ENCODE measurements around the gene PALM.

Gene PALM

DNA sequence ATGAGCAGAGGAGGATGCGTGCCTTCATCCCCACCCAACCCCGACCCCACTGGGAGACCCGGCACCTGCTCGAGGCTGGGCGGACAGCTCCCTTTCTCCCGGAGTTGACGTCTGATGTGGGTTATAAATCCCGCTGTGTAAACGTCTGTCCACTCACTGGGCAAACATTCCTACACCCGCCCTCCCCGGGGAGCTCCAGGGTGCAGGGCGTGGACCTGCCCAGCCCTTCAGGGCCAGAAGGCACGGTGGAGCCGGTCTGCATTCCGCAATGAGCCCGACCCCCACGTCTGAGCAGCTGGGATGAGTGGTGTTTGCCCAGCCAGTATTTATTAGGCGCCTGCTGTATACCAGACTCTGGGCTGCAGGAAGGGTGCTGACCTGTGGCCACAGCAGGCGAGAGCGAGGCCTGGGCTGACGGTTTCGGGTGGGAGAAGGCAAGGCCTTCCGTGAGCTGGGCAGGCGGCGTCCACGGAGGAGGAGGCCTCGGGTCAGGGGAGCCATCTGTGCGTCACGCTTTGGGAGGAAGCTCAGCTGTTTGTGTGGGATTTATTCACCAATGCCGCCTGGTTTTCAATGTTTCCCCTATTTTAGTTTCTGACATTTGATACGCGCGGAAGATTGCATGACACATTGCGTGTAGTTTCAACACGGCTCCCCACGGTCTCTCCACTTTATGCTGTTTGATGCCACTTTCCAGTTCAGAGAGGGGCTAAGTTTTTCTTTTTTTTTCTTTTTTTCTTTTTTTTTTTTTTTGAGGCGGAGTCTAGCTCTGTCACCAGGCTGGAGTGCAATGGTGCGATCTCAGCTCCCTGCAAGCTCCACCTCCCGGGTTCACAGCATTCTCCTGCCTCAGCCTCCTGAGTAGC lies 44.1 kb downstream of the PALM start:
- no peak overlapping the region for H3K27ac ChIP-seq (ENCODE audit: low read length)
- no peaks in the 10 kb centered on the region for H3K27me3 ChIP-seq (ENCODE audit: low read depth, low read length)
- H4K20me1 ChIP-seq (ENCODE audit: insufficient read depth, low read length) = no peaks in the 10 kb centered on the region
- H3K4me2 ChIP-seq (ENCODE audit: low read length) = no peak overlapping the region
- H3K4me1 ChIP-seq (ENCODE audit: low read length) = no peaks in the 10 kb centered on the region
- H3K79me2 ChIP-seq (ENCODE audit: low read length) = no peaks in the 10 kb centered on the region
- H3K36me3 ChIP-seq (replicated peaks; ENCODE audit: low read depth, low read length) = no peaks in the 10 kb centered on the region
- no peak overlapping the region for H2AFZ ChIP-seq (ENCODE audit: low read depth, low read length)
- H3K9me3 ChIP-seq (ENCODE audit: insufficient read depth, low read length) = no peaks in the 10 kb centered on the region
- no peak overlapping the region for H3K9ac ChIP-seq (ENCODE audit: low read length)
- TF ChIP-seq, protein P1, sequence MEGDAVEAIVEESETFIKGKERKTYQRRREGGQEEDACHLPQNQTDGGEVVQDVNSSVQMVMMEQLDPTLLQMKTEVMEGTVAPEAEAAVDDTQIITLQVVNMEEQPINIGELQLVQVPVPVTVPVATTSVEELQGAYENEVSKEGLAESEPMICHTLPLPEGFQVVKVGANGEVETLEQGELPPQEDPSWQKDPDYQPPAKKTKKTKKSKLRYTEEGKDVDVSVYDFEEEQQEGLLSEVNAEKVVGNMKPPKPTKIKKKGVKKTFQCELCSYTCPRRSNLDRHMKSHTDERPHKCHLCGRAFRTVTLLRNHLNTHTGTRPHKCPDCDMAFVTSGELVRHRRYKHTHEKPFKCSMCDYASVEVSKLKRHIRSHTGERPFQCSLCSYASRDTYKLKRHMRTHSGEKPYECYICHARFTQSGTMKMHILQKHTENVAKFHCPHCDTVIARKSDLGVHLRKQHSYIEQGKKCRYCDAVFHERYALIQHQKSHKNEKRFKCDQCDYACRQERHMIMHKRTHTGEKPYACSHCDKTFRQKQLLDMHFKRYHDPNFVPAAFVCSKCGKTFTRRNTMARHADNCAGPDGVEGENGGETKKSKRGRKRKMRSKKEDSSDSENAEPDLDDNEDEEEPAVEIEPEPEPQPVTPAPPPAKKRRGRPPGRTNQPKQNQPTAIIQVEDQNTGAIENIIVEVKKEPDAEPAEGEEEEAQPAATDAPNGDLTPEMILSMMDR (IDR thresholded peaks at IDR 0.05; ENCODE audit: low read depth, low read length) = no peak
- no peak for TF ChIP-seq EZH2phosphoT487 (IDR thresholded peaks at IDR 0.05; ENCODE audit: low read depth)
- no peak overlapping the region for H3K4me3 ChIP-seq (ENCODE audit: low read length)

DNA sequence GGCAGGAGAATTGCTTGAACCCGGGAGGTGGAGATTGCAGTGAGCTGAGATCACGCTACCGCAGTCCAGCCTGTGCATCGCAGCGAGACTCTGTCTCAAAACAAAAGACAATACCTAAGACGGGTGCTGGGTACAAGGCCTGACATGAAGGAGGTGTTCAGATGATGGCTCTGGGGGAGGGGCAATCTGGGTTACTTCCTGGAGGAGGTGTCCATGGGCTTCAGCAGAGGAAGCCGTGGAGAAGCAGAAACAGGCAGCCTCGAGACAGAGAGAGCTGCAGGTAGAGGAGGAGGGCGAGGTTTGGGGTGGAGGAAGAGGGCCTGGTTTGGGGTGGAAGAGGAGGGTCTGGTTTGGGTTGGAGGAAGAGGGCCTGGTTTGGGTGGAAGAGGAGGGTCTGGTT lies 45.8 kb downstream of the PALM start:
- Histone ChIP-seq H3K9ac (ENCODE audit: low read length) (no peak overlapping the region), H3K36me3 (replicated peaks; ENCODE audit: low read depth, low read length) (no peaks in the 10 kb centered on the region), H3K79me2 (ENCODE audit: low read length) (no peaks in the 10 kb centered on the region), H3K27ac (ENCODE audit: low read length) (no peak overlapping the region), H4K20me1 (ENCODE audit: insufficient read depth, low read length) (no peaks in the 10 kb centered on the region), H3K4me2 (ENCODE audit: low read length) (no peak overlapping the region), H3K9me3 (ENCODE audit: insufficient read depth, low read length) (no peaks in the 10 kb centered on the region), H2AFZ (ENCODE audit: low read depth, low read length) (no peak overlapping the region), H3K4me3 (ENCODE audit: low read length) (no peak overlapping the region), H3K27me3 (ENCODE audit: low read depth, low read length) (no peaks in the 10 kb centered on the region), H3K4me1 (ENCODE audit: low read length) (no peaks in the 10 kb centered on the region)
- no peak for TF ChIP-seq EZH2phosphoT487 (IDR thresholded peaks at IDR 0.05; ENCODE audit: low read depth)
- TF ChIP-seq, protein P1 (IDR thresholded peaks at IDR 0.05; ENCODE audit: low read depth, low read length) = no peak

DNA sequence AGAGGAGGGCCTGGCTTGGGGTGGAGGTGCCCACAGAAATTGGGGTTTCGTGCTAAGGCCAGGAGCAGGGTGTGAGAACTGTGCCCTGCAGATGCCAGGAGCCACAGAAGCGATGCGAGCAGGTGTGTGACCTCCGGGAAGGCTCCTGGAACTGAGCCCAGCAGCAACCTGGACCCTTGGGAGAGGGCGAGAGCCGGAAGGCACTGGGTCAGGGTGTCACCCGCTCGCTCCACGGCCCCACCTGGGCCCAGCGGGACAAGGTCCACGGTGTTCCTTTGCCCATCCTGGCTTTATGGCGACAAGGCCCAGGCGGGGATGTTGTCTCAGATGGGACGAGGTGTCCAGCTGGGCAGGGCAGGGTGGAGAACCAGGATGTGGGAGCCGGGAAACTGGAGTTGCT lies 46.3 kb downstream of the PALM start:
- H3K4me3 ChIP-seq (ENCODE audit: low read length) = no peak overlapping the region
- H3K27ac ChIP-seq (ENCODE audit: low read length) = no peak overlapping the region
- no peak overlapping the region for H3K4me2 ChIP-seq (ENCODE audit: low read length)
- no peaks in the 10 kb centered on the region for H4K20me1 ChIP-seq (ENCODE audit: insufficient read depth, low read length)
- no peaks in the 10 kb centered on the region for H3K4me1 ChIP-seq (ENCODE audit: low read length)
- H2AFZ ChIP-seq (ENCODE audit: low read depth, low read length) = no peak overlapping the region
- no peaks in the 10 kb centered on the region for H3K79me2 ChIP-seq (ENCODE audit: low read length)
- no peaks in the 10 kb centered on the region for H3K9me3 ChIP-seq (ENCODE audit: insufficient read depth, low read length)
- no peak overlapping the region for H3K9ac ChIP-seq (ENCODE audit: low read length)
- no peaks in the 10 kb centered on the region for H3K27me3 ChIP-seq (ENCODE audit: low read depth, low read length)
- TF ChIP-seq, protein P1 (IDR thresholded peaks at IDR 0.05; ENCODE audit: low read depth, low read length) = no peak
- no peak for TF ChIP-seq EZH2phosphoT487 (IDR thresholded peaks at IDR 0.05; ENCODE audit: low read depth)
- H3K36me3 ChIP-seq (replicated peaks; ENCODE audit: low read depth, low read length) = no peaks in the 10 kb centered on the region

DNA sequence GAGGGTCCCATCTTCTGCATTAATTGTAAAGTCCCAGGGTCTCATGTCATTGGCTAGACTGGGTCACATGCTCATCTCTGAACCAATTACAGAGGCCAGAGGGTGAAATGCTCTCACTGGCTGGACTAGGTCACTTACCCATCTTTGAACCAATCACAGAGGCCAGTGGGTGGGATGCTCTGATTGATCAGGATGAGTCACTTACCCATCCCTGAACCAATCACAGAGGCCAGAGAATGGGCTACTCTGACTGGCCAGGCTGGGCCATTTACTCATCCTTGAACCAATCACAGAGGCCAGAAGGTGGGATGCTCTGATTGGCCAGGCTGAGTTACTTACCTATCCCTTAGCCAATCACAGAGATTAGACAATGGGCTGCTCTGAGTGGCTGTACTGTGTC lies 47.5 kb downstream of the PALM start:
- Histone ChIP-seq H3K9ac (ENCODE audit: low read length) (no peak overlapping the region), H3K36me3 (replicated peaks; ENCODE audit: low read depth, low read length) (no peaks in the 10 kb centered on the region), H3K27me3 (ENCODE audit: low read depth, low read length) (no peaks in the 10 kb centered on the region), H4K20me1 (ENCODE audit: insufficient read depth, low read length) (no peaks in the 10 kb centered on the region), H3K79me2 (ENCODE audit: low read length) (no peaks in the 10 kb centered on the region), H2AFZ (ENCODE audit: low read depth, low read length) (no peak overlapping the region), H3K4me3 (ENCODE audit: low read length) (no peak overlapping the region), H3K4me2 (ENCODE audit: low read length) (no peak overlapping the region), H3K9me3 (ENCODE audit: insufficient read depth, low read length) (no peaks in the 10 kb centered on the region), H3K27ac (ENCODE audit: low read length) (no peak overlapping the region), H3K4me1 (ENCODE audit: low read length) (no peaks in the 10 kb centered on the region)
- TF ChIP-seq, protein P1 (IDR thresholded peaks at IDR 0.05; ENCODE audit: low read depth, low read length) = no peak
- TF ChIP-seq EZH2phosphoT487 (IDR thresholded peaks at IDR 0.05; ENCODE audit: low read depth) = no peak

Data from OCI-LY3 (cell line).